GM12878 (cell line): ENCODE measurements around the gene RPS6KA3. TPM values are rescaled to one million over a fixed set of nuclear protein-coding genes. Genes with fewer than 3 reads are reported as not detected.

Experiments used
- ATAC-seq: fragments of 200-7000 bp; cut with Tn5 transposase; 3 replicates; pipeline ENCODE4 v1.9.1; 2020; ENCODE audit warnings: mild to moderate bottlenecking, moderate library complexity
- BruUV-seq: library from RNA; stranded (reverse); fragments of 400-500 nt; replicated peaks from 2 replicates; lab custom pipeline; 2021; lab: Mats Ljungman, UMichigan
- CTCF ChIA-PET: fragments of 300-600 bp; sonication (Branson Sonifier 250); formaldehyde crosslinking; extraction: SDS; loops from one replicate; lab custom pipeline; 2021; ENCODE audit warnings: inconsistent platforms; lab: Yijun Ruan, JAX
- POLR2A ChIA-PET: fragments of 350-600 bp; formaldehyde crosslinking; extraction: SDS; loops from one replicate; lab custom pipeline; 2021; ENCODE audit warnings: inconsistent platforms; lab: Charles Lee
- RAD21 ChIA-PET: fragments of 300-600 bp; sonication (Branson Sonifier 250); formaldehyde crosslinking; loops from one replicate; lab custom pipeline; 2023; ENCODE audit warnings: antibody characterized with exemption; ENCODE audit not compliant: unreplicated experiment; lab: Charles Lee
- SMC1A ChIA-PET: fragments of 300-600 bp; sonication (Branson Sonifier 250); formaldehyde crosslinking; loops from one replicate; lab custom pipeline; 2023; ENCODE audit not compliant: unreplicated experiment, uncharacterized antibody; lab: Charles Lee
- DNase-seq: peaks from one replicate; pipeline ENCODE4 v3.0.0-alpha.2; 2011; ENCODE audit warnings: low read depth, low spot score
- FAIRE-seq: peaks from 3 replicates; lab custom pipeline; 2011; peaks lifted over from hg19 to GRCh38; lab: Jason Lieb, UNC
- H2AFZ ChIP-seq: 2 replicates; pipeline ENCODE4 v1.6.0; 2011; ENCODE audit warnings: low read depth, low read length, control low read depth; ENCODE audit not compliant: control insufficient read depth
- H3K27ac ChIP-seq: 2 replicates; pipeline ENCODE4 v1.5.1; 2011; ENCODE audit warnings: control low read depth; ENCODE audit not compliant: control insufficient read depth, insufficient read depth
- H3K27me3 ChIP-seq, 2 experiments: replicated peaks in 1 of 2; 2 replicates each; pipeline versions ENCODE4 v1.6.0 to v1.6.1; 2011; ENCODE audit warnings: low read length in 1 of 2; ENCODE audit not compliant: control insufficient read depth in 2 of 2, insufficient read depth in 2 of 2
- H3K36me3 ChIP-seq, 2 experiments: 2 replicates each; pipeline ENCODE4 v1.5.1; 2011; ENCODE audit warnings: low read length in 1 of 2; ENCODE audit not compliant: control insufficient read depth in 2 of 2, insufficient read depth in 2 of 2
- H3K4me1 ChIP-seq: 2 replicates; pipeline ENCODE4 v1.6.1; 2011; ENCODE audit warnings: mild to moderate bottlenecking, low read length, moderate library complexity, mixed read lengths; ENCODE audit not compliant: control insufficient read depth, insufficient read depth
- H3K4me2 ChIP-seq: 2 replicates; pipeline ENCODE4 v1.6.0; 2011; ENCODE audit warnings: control low read depth; ENCODE audit not compliant: control insufficient read depth, insufficient read depth
- H3K4me3 ChIP-seq: fragments of 200-600 bp; sonication (generic); 2 replicates; pipeline ENCODE4 v1.5.1; 2016
- H3K79me2 ChIP-seq: 2 replicates; pipeline ENCODE4 v1.6.0; 2011; ENCODE audit warnings: low read length; ENCODE audit not compliant: control insufficient read depth, insufficient read depth
- H3K9ac ChIP-seq: 2 replicates; pipeline ENCODE4 v1.8.0; 2011; ENCODE audit warnings: low read length, control low read depth, mixed read lengths; ENCODE audit not compliant: control insufficient read depth, insufficient read depth
- H3K9me3 ChIP-seq: replicated peaks from 3 replicates; pipeline ENCODE4 v1.5.1; 2011; ENCODE audit warnings: mild to moderate bottlenecking, low read length; ENCODE audit not compliant: control insufficient read depth, insufficient read depth
- H4K20me1 ChIP-seq: 2 replicates; pipeline ENCODE4 v1.6.0; 2011; ENCODE audit not compliant: control insufficient read depth, insufficient read depth
- BCL11A ChIP-seq: IDR thresholded peaks from 2 replicates; pipeline ENCODE4 v1.6.1; 2011; ENCODE audit warnings: low read depth, low read length
- EED ChIP-seq: sonication (generic); IDR thresholded peaks from 2 replicates; pipeline ENCODE4 v1.6.1; 2016; ENCODE audit warnings: antibody characterized with exemption, low read depth
- ETV6 ChIP-seq, 2 experiments: fragments of 450-650 bp in 1 of 2; IDR thresholded peaks in 1 of 2; conservative IDR thresholded peaks in 1 of 2; 2 replicates each; pipeline ENCODE4 v1.6.1; 2014; ENCODE audit warnings: antibody characterized with exemption in 1 of 2, borderline replicate concordance in 1 of 2, low read depth in 1 of 2, mild to moderate bottlenecking in 1 of 2, moderate library complexity in 1 of 2
- HDAC6 ChIP-seq: fragments of 200-600 bp; sonication (generic); IDR thresholded peaks from one replicate; pipeline ENCODE4 v1.8.0; 2017; ENCODE audit warnings: antibody characterized with exemption; ENCODE audit not compliant: unreplicated experiment
- IKZF1 ChIP-seq: fragments of 450-650 bp; conservative IDR thresholded peaks from 2 replicates; pipeline ENCODE4 v1.6.1; 2017; ENCODE audit warnings: antibody characterized with exemption, mild to moderate bottlenecking
- KAT2A ChIP-seq: conservative IDR thresholded peaks from 2 replicates; pipeline ENCODE4 v1.6.1; 2011; ENCODE audit warnings: low read depth, low read length; ENCODE audit not compliant: control insufficient read depth
- KLF5 ChIP-seq: fragments of 450-650 bp; IDR thresholded peaks from 2 replicates; pipeline ENCODE4 v1.6.1; 2014; ENCODE audit warnings: mild to moderate bottlenecking; ENCODE audit not compliant: partially characterized antibody
- NFYA ChIP-seq: IDR thresholded peaks from 2 replicates; pipeline ENCODE4 v1.6.1; 2011; ENCODE audit warnings: low read depth, mild to moderate bottlenecking, low read length, improper control_type of control experiment, borderline replicate concordance
- POLR2A ChIP-seq: IDR thresholded peaks from 2 replicates; pipeline ENCODE4 v1.6.1; 2011; ENCODE audit warnings: low read depth, mild to moderate bottlenecking, low read length
- SIX5 ChIP-seq: IDR thresholded peaks from 2 replicates; pipeline ENCODE4 v1.6.1; 2011; ENCODE audit warnings: mild to moderate bottlenecking, low read depth, low read length, moderate library complexity; ENCODE audit not compliant: severe bottlenecking
- SRF ChIP-seq, 2 experiments: IDR thresholded peaks; 2 replicates each; pipeline ENCODE4 v1.6.1; 2011; ENCODE audit warnings: low read depth in 2 of 2, low read length in 2 of 2, mild to moderate bottlenecking in 1 of 2, moderate library complexity in 1 of 2
- TAF1 ChIP-seq: IDR thresholded peaks from 2 replicates; pipeline ENCODE4 v1.6.1; 2011; ENCODE audit warnings: mild to moderate bottlenecking, low read depth, low read length, borderline replicate concordance
- TBL1XR1 ChIP-seq: IDR thresholded peaks from 2 replicates; pipeline ENCODE4 v1.6.1; 2012; ENCODE audit warnings: low read depth, low read length, improper control_type of control experiment
- YBX1 ChIP-seq: fragments of 450-650 bp; IDR thresholded peaks from 2 replicates; pipeline ENCODE4 v1.6.1; 2016; ENCODE audit warnings: antibody characterized with exemption
- ZNF207 ChIP-seq: fragments of 450-650 bp; IDR thresholded peaks from 2 replicates; pipeline ENCODE4 v1.6.1; 2014; ENCODE audit warnings: antibody characterized with exemption, mild to moderate bottlenecking, borderline replicate concordance
- WGBS: methylation state at CpG from one replicate; pipeline ENCODE4 v1.1.6; 2016; ENCODE audit warnings: low lambda C conversion rate; ENCODE audit not compliant: insufficient replicate concordance, insufficient coverage; ENCODE audit errors: missing lambda C conversion rate; 5-methylcytosine and 5-hydroxymethylcytosine counted together
- in situ Hi-C: fragments of 300-500 bp; cut with MboI; formaldehyde crosslinking; loops from 9 replicates; pipeline ENCODE4 v1.14.3; 2018; ENCODE audit warnings: mixed read lengths
- intact Hi-C: fragments of 100-400 bp; cut with micrococcal nuclease; formaldehyde crosslinking; loops from one replicate; pipeline ENCODE4 v1.14.2; 2022; ENCODE audit not compliant: unreplicated experiment
- polyA plus RNA-seq, 11 experiments: library from polyadenylated mRNA; depleted of rRNA in 4 of 11; unstranded in 6 of 11; stranded (reverse) in 5 of 11; fragments of >200 nt; fragmentation: Nextera tagmentation in 4 of 11; fragmentation: Illumina TruSeq in 1 of 11; extraction: Ambion mirVana in 4 of 11; extraction: Trizol in 1 of 11; gene quantifications; 1 replicate in 1 of 11; 2 replicates in 10 of 11; pipeline versions ENCODE4 v1.2.1 to v1.2.3, GENCODE V29; 2011 to 2016; ENCODE audit warnings: inconsistent platforms in 2 of 11, missing spikeins in 2 of 11, low read depth in 1 of 11
- total RNA-seq, 4 experiments: library from RNA; depleted of rRNA in 3 of 4; stranded (reverse); fragments of >200 nt in 3 of 4; fragmentation: Illumina TruSeq in 1 of 4; extraction: Trizol in 1 of 4; gene quantifications; 2 replicates each; pipeline versions ENCODE4 v1.2.1 to v1.2.3, GENCODE V29; 2013 to 2021
- TF ChIP-seq, protein P1 (sequence below): fragments of 450-650 bp; IDR thresholded peaks from 2 replicates; pipeline ENCODE4 v1.6.1; 2016; ENCODE audit warnings: mild to moderate bottlenecking

The RPS6KA3 gene
- total and polyA plus RNA-seq, 10 of the 15 experiments (the other 5 are each of a cell fraction or from before 2014, with no cell fraction given) = 2.8 to 35.6 (median 15.8) TPM

DNA sequence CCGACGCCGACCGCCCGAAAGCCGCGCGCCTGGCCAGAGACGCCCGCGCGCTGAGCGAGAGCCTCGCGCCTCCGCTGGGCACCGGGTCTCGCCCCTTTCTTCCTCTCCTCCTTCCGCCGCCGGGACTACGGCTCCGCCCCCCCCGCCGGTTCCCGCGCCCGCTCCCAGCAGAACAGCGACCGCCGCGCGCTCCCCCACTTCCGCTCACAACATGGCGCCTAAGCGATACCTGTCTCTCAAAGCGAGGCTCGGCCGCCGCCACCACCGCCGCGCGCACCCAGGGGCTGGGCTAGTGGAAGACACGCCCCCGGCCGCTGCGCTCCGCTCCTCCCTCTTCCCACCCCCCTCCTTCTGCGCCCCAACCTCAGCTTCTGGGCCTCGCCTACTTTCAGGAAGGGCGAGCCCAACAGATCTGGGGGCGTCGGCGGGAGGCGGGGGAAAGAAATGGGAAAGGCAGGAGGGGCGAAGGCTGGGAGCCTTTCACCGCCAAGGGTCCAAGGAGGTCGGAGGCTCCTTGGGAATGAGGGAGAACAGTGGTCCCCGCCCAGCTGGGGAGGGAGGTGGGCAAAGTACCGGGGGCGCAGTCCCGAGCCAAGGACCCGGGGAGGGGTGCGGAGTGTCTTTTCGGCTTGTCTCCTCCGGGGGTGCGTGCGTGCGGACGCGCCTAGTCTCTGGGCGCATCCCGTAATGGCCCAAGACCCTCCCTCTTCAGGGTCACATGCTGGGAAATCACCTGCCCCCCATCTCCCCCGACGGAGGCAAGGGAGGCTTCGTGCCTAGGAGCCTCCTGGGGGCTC lies at the start of gene RPS6KA3 (continued):
- TF ChIP-seq KLF5 (no peak), SIX5 (no peak), POLR2A (peak; percentile 77), TAF1 (peak; percentile 48; the same call in 1 of the 2 replicates), TBL1XR1 (no peak), KAT2A (no peak), ETV6 (conservative IDR thresholded peaks at IDR 0.05 in 1 of 2, IDR thresholded peaks at IDR 0.05 in 1 of 2; ENCODE audit: borderline replicate concordance in 1 of 2, low read depth in 1 of 2) (no peak), BCL11A (no peak)
- TF ChIP-seq, protein P1, sequence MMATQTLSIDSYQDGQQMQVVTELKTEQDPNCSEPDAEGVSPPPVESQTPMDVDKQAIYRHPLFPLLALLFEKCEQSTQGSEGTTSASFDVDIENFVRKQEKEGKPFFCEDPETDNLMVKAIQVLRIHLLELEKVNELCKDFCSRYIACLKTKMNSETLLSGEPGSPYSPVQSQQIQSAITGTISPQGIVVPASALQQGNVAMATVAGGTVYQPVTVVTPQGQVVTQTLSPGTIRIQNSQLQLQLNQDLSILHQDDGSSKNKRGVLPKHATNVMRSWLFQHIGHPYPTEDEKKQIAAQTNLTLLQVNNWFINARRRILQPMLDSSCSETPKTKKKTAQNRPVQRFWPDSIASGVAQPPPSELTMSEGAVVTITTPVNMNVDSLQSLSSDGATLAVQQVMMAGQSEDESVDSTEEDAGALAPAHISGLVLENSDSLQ = peak; percentile 92

DNA sequence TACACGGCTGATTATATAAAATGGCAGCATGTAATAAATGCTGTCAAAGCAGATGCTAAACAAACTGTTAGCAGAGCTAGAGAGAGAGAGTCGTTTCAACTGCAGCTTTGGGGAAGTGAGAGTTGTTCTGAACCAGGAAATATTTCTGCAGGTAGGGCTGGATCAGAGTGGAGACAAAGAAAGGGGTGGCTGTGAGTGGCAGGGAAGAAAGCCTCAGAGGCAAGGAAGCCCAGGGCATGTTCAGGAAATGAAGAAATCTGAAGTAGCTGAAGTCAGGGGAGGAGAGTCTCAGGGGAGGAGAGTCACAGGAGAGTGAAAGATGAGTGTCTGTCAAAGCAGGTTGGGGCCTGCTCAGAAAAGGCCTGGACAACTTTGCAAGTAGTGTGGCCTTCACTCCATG lies 48.4 kb upstream of the RPS6KA3 start:
- POLR2A ChIA-PET = interaction anchor here (0.6 kb wide), 1 partner anchor 48 kb away, joined by 4 read pairs; no protein-coding TSS in a partner anchor
- no TSS peak for BruUV-seq
- H3K4me3 ChIP-seq = no peak overlapping the region
- no peak overlapping the region for H3K9ac ChIP-seq
- WGBS = 7% methylated on average over 2 of the region's 2 CpGs
- no peaks in the 10 kb centered on the region for H4K20me1 ChIP-seq
- in situ Hi-C loops = no loop called here
- H3K27ac ChIP-seq = peak overlapping the region; percentile 40
- H2AFZ ChIP-seq = no peak overlapping the region
- H3K27me3 ChIP-seq = no peaks in the 10 kb centered on the region
- CTCF ChIA-PET = no interaction called here
- intact Hi-C loops = no loop called here
- H3K9me3 ChIP-seq = no peaks in the 10 kb centered on the region
- FAIRE-seq (no peak), DNase-seq (peak; percentile 36), ATAC-seq (peak; percentile 90)
- no peak overlapping the region for H3K4me2 ChIP-seq
- SMC1A ChIA-PET = no interaction called here
- H3K79me2 ChIP-seq = no peaks in the 10 kb centered on the region
- RAD21 ChIA-PET = no interaction called here
- H3K36me3 ChIP-seq = no peaks in the 10 kb centered on the region
- H3K4me1 ChIP-seq = peaks cover 7% of the 10 kb centered on the region
- no peak for TF ChIP-seq SRF (IDR thresholded peaks at IDR 0.05; ENCODE audit: low read depth in 2 of 2, low read length in 2 of 2)
- no peak for TF ChIP-seq BCL11A
- TF ChIP-seq IKZF1 = no peak
- TF ChIP-seq, protein P1 = peak; percentile 81
- TF ChIP-seq TBL1XR1 = no peak
- TF ChIP-seq NFYA = no peak
- no peak for TF ChIP-seq HDAC6
- TF ChIP-seq ETV6 (conservative IDR thresholded peaks at IDR 0.05 in 1 of 2, IDR thresholded peaks at IDR 0.05 in 1 of 2; ENCODE audit: borderline replicate concordance in 1 of 2, low read depth in 1 of 2) = peak in 1 of 2 experiments; percentile 74; a peak in 1 of 4 replicates
- peak; percentile 39; the same call in 1 of the 2 replicates for TF ChIP-seq EED
- TF ChIP-seq YBX1 = no peak
- TF ChIP-seq ZNF207 = no peak
